Measurements from ENCODE around the gene PGGHG.

- TF ChIP-seq ZBTB2 (CRISPR knock-in tag; IDR thresholded peaks at IDR 0.05; ENCODE audit: low read depth) (no peak), DZIP1 (CRISPR knock-in tag; IDR thresholded peaks at IDR 0.05) (no peak), FOXA1 (IDR thresholded peaks at IDR 0.05) (no peak), FOXA1 (CRISPR knock-in tag; IDR thresholded peaks at IDR 0.05) (no peak), ARNT2 (CRISPR knock-in tag; IDR thresholded peaks at IDR 0.05; ENCODE audit: low read depth) (no peak), PHF20 (CRISPR knock-in tag; IDR thresholded peaks at IDR 0.05) (no peak), CTCF (CRISPR knock-in tag; IDR thresholded peaks at IDR 0.05) (no peak), BCL3 (CRISPR knock-in tag; IDR thresholded peaks at IDR 0.05) (no peak)
Observed at GRCh38 chr11:253886-254270, 35.0 kb upstream of the PGGHG start.
